Measurements from ENCODE around the gene CNTNAP3.
"Not testable (repeated sequence)": the region's sequence is repeated elsewhere in the genome, so short reads cannot be mapped to it uniquely, and the experiment has no call there.

DNA sequence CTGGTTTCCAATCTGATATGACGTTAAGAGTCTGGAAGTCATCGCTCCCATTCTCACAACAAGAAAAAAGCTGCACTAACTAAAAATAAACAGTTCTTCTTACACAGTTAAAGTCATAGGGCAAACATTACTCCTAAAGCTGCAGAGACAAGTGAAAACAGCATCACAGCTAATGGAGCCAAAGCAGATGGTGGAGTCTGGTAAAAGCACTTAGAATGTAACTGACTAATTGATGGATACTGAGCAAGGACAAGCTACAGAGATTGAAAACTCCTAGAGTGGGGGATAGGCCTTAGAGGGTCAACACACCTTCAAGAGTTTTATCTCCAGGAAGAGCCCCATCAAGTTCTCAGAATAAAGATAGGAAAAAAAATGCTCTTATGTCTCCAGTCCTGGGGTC lies 166.6 kb downstream of the CNTNAP3 start:
- not testable (repeated sequence) for TF ChIP-seq POLR2AphosphoS5 (IDR thresholded peaks at IDR 0.05; ENCODE audit: low read depth, low read length)
- TF ChIP-seq, protein P1, sequence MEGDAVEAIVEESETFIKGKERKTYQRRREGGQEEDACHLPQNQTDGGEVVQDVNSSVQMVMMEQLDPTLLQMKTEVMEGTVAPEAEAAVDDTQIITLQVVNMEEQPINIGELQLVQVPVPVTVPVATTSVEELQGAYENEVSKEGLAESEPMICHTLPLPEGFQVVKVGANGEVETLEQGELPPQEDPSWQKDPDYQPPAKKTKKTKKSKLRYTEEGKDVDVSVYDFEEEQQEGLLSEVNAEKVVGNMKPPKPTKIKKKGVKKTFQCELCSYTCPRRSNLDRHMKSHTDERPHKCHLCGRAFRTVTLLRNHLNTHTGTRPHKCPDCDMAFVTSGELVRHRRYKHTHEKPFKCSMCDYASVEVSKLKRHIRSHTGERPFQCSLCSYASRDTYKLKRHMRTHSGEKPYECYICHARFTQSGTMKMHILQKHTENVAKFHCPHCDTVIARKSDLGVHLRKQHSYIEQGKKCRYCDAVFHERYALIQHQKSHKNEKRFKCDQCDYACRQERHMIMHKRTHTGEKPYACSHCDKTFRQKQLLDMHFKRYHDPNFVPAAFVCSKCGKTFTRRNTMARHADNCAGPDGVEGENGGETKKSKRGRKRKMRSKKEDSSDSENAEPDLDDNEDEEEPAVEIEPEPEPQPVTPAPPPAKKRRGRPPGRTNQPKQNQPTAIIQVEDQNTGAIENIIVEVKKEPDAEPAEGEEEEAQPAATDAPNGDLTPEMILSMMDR (IDR thresholded peaks at IDR 0.05): not testable (repeated sequence)

All from Panc1 (cell line).